Activated CD4-positive, alpha-beta T cell treated with anti-CD3 and anti-CD28 coated beads, Interleukin-2, amount 50 U/mL, for 24 hours (primary cell): ENCODE measurements around the gene GSDME.

Source experiments
- DNase-seq, 2 donors: peaks; one replicate each; pipeline ENCODE4 v3.0.0-alpha.2; 2020; ENCODE audit warnings: low read depth in 1 of 2, low spot score in 1 of 2

GSDME gene

GRCh38 chr7:24723178-24723530, 34.1 kb downstream of the GSDME start:
- no peak for DNase-seq

- no peak for DNase-seq
These were observed 34.7 kb downstream of the GSDME start for GRCh38 chr7:24722386-24723177.

GRCh38 chr7:24721481-24722001, 35.7 kb downstream of the GSDME start:
- DNase-seq = no peak

- no peak for DNase-seq
These were observed 37.0 kb downstream of the GSDME start for GRCh38 chr7:24720283-24720682.

- no peak for DNase-seq
These were observed 38.2 kb downstream of the GSDME start for GRCh38 chr7:24718977-24719491.

GRCh38 chr7:24718431-24718831, 38.8 kb downstream of the GSDME start:
- no peak for DNase-seq

- no peak for DNase-seq
These were observed 39.5 kb downstream of the GSDME start for GRCh38 chr7:24717694-24718320.

- no peak for DNase-seq
These were observed 40.0 kb downstream of the GSDME start for GRCh38 chr7:24717247-24717622.

- no peak for DNase-seq
These were observed 40.6 kb downstream of the GSDME start for GRCh38 chr7:24716480-24717246.

- no peak for DNase-seq
These were observed 41.4 kb downstream of the GSDME start for GRCh38 chr7:24715661-24716479.

GRCh38 chr7:24715171-24715570, 42.1 kb downstream of the GSDME start:
- DNase-seq = no peak

GRCh38 chr7:24714676-24715010, 42.6 kb downstream of the GSDME start:
- no peak for DNase-seq

- DNase-seq = no peak
These were observed 43.2 kb downstream of the GSDME start for GRCh38 chr7:24713850-24714675.

- DNase-seq = no peak
These were observed 44.0 kb downstream of the GSDME start for GRCh38 chr7:24713039-24713793.

GRCh38 chr7:24709585-24710360, 47.5 kb downstream of the GSDME start:
- DNase-seq = no peak

- DNase-seq = no peak
These were observed 48.2 kb downstream of the GSDME start for GRCh38 chr7:24709051-24709450.

- no peak for DNase-seq
These were observed 49.2 kb downstream of the GSDME start for GRCh38 chr7:24707988-24708615.
